Stimulated activated CD8-positive, alpha-beta memory T cell treated with anti-CD3 and anti-CD28 coated beads, Interleukin-7, amount 100 ng/mL, for 24 hours (primary cell): ENCODE results near the gene SLC22A4.

Experiments used
- DNase-seq: peaks from one replicate; pipeline ENCODE4 v3.0.0-alpha.2; 2020; ENCODE audit warnings: low read depth

The SLC22A4 gene

GRCh38 chr5:132300577-132301343, 6.6 kb downstream of the SLC22A4 start:
- DNase-seq = no peak

GRCh38 chr5:132301344-132302271, 7.4 kb downstream of the SLC22A4 start:
- DNase-seq = no peak

- DNase-seq = no peak
Observed at GRCh38 chr5:132302413-132302812, 8.2 kb downstream of the SLC22A4 start.

GRCh38 chr5:132303589-132303988, 9.4 kb downstream of the SLC22A4 start:
- DNase-seq = no peak

- no peak for DNase-seq
Observed at GRCh38 chr5:132305420-132305819, 11.2 kb downstream of the SLC22A4 start.

GRCh38 chr5:132308701-132309100, 14.5 kb downstream of the SLC22A4 start:
- DNase-seq = no peak

- no peak for DNase-seq
Observed at GRCh38 chr5:132309679-132310078, 15.5 kb downstream of the SLC22A4 start.

- no peak for DNase-seq
Observed at GRCh38 chr5:132310141-132310834, 16.1 kb downstream of the SLC22A4 start.

GRCh38 chr5:132313366-132313765, 19.2 kb downstream of the SLC22A4 start:
- DNase-seq = no peak

GRCh38 chr5:132313961-132314432, 19.8 kb downstream of the SLC22A4 start:
- no peak for DNase-seq

GRCh38 chr5:132315529-132316067, 21.4 kb downstream of the SLC22A4 start:
- no peak for DNase-seq

GRCh38 chr5:132319975-132320374, 25.8 kb downstream of the SLC22A4 start:
- DNase-seq = no peak

GRCh38 chr5:132321109-132321721, 27.0 kb downstream of the SLC22A4 start:
- DNase-seq = no peak

GRCh38 chr5:132322266-132322665, 28.1 kb downstream of the SLC22A4 start:
- no peak for DNase-seq

GRCh38 chr5:132323202-132323601, 29.0 kb downstream of the SLC22A4 start:
- DNase-seq = no peak

- no peak for DNase-seq
Observed at GRCh38 chr5:132325691-132326090, 31.5 kb downstream of the SLC22A4 start.

GRCh38 chr5:132327252-132327955, 33.2 kb downstream of the SLC22A4 start:
- DNase-seq = no peak

- DNase-seq = no peak
Observed at GRCh38 chr5:132334812-132335211, 40.6 kb downstream of the SLC22A4 start.

- DNase-seq = no peak
Observed at GRCh38 chr5:132335402-132335801, 41.2 kb downstream of the SLC22A4 start.

- no peak for DNase-seq
Observed at GRCh38 chr5:132339502-132339901, 45.3 kb downstream of the SLC22A4 start.
